HG03558 (cell line): ENCODE measurements around the gene COQ10A.
A peak's percentile ranks its signal among the peaks of the same experiment; 100 is the strongest.
"Not testable (repeated sequence)": the region's sequence is repeated elsewhere in the genome, so short reads cannot be mapped to it uniquely, and the experiment has no call there.

Experiments used
- ATAC-seq: cut with Tn5 transposase; IDR thresholded peaks from one replicate; pipeline ENCODE4 v1.9.1; 2021; ENCODE audit warnings: moderate number of reproducible peaks; ENCODE audit not compliant: unreplicated experiment; ENCODE audit errors: extremely low read depth

Gene COQ10A

GRCh38 chr12:56241424-56242303 is 25.1 kb upstream of the COQ10A start:
- no peak for ATAC-seq

GRCh38 chr12:56242986-56243385 is 23.8 kb upstream of the COQ10A start:
- no peak for ATAC-seq

- no peak for ATAC-seq
Observed at GRCh38 chr12:56243731-56244181, 23.0 kb upstream of the COQ10A start.

- no peak for ATAC-seq
Observed at GRCh38 chr12:56244494-56244893, 22.2 kb upstream of the COQ10A start.

GRCh38 chr12:56247923-56248322 is 18.8 kb upstream of the COQ10A start:
- ATAC-seq, result no peak

- no peak for ATAC-seq
Observed at GRCh38 chr12:56248711-56249110, 18.0 kb upstream of the COQ10A start.

- no peak for ATAC-seq
Observed at GRCh38 chr12:56252649-56253048, 14.1 kb upstream of the COQ10A start.

- no peak for ATAC-seq
Observed at GRCh38 chr12:56253091-56253490, 13.7 kb upstream of the COQ10A start.

- no peak for ATAC-seq
Observed at GRCh38 chr12:56255671-56256070, 11.1 kb upstream of the COQ10A start.

GRCh38 chr12:56256326-56256960 is 10.3 kb upstream of the COQ10A start:
- no peak for ATAC-seq

- no peak for ATAC-seq
Observed at GRCh38 chr12:56257071-56257470, 9.7 kb upstream of the COQ10A start.

- peak; percentile 8 for ATAC-seq
Observed at GRCh38 chr12:56257491-56258067, 9.2 kb upstream of the COQ10A start.

GRCh38 chr12:56258068-56258819 is 8.5 kb upstream of the COQ10A start, which contains the start of gene ANKRD52:
TSS of gene ANKRD52 (minus strand) at chr12:56258384. CDS start at chr12:56258269, 115 bp downstream.
- ATAC-seq, result peak; percentile 86

- ATAC-seq, result no peak
Observed at GRCh38 chr12:56258820-56259183, 7.9 kb upstream of the COQ10A start.

GRCh38 chr12:56260380-56260779 is 6.4 kb upstream of the COQ10A start:
- no peak for ATAC-seq

GRCh38 chr12:56260921-56261320 is 5.8 kb upstream of the COQ10A start:
- ATAC-seq, result no peak

- ATAC-seq, result no peak
Observed at GRCh38 chr12:56261503-56262232, 5.1 kb upstream of the COQ10A start.

GRCh38 chr12:56262955-56263354 is 3.8 kb upstream of the COQ10A start:
- ATAC-seq, result not testable (repeated sequence)

GRCh38 chr12:56266068-56266692 is 562 bp upstream of the COQ10A start:
- not testable (repeated sequence) for ATAC-seq
